IPS-20b (cell line): ENCODE data around the gene VIL1.

ENCODE experiments used
- H3K27ac ChIP-seq: one replicate; pipeline ENCODE4 v1.5.1; 2013; ENCODE audit warnings: low read length
- H3K27me3 ChIP-seq: 2 replicates; pipeline ENCODE4 v1.6.1; 2013; ENCODE audit warnings: mild to moderate bottlenecking, low read length, inconsistent platforms; ENCODE audit not compliant: insufficient read depth
- H3K36me3 ChIP-seq: 2 replicates; pipeline ENCODE4 v1.6.1; 2013; ENCODE audit warnings: low read depth, mild to moderate bottlenecking, inconsistent platforms, low read length, moderate library complexity; ENCODE audit not compliant: insufficient read depth
- H3K4me1 ChIP-seq: 2 replicates; pipeline ENCODE4 v1.6.1; 2013; ENCODE audit warnings: mild to moderate bottlenecking, control low read depth, inconsistent platforms, low read length, moderate library complexity; ENCODE audit not compliant: insufficient read depth
- H3K4me3 ChIP-seq: 2 replicates; pipeline ENCODE4 v1.5.1; 2013; ENCODE audit warnings: mild to moderate bottlenecking, low read length, inconsistent platforms
- H3K9ac ChIP-seq: 2 replicates; pipeline ENCODE4 v1.6.1; 2013; ENCODE audit warnings: low read depth, mild to moderate bottlenecking, inconsistent platforms, low read length, moderate library complexity
- H3K9me3 ChIP-seq: 2 replicates; pipeline ENCODE4 v1.6.1; 2013; ENCODE audit warnings: mild to moderate bottlenecking, low read depth, low read length, inconsistent platforms; ENCODE audit not compliant: insufficient read depth

VIL1 gene

GRCh38 chr2:218456849-218457248, 37.9 kb downstream of the VIL1 start:
- H3K9ac ChIP-seq = no peak overlapping the region
- no peaks in the 10 kb centered on the region; the same call in 1 of the 2 replicates for H3K4me1 ChIP-seq
- no peak overlapping the region for H3K4me3 ChIP-seq
- no peak overlapping the region for H3K27ac ChIP-seq
- no peaks in the 10 kb centered on the region for H3K9me3 ChIP-seq
- H3K36me3 ChIP-seq = peaks cover 69% of the 10 kb centered on the region
- no peaks in the 10 kb centered on the region for H3K27me3 ChIP-seq

- Histone ChIP-seq H3K36me3 (peaks cover 73% of the 10 kb centered on the region), H3K4me3 (no peak overlapping the region), H3K9me3 (no peaks in the 10 kb centered on the region), H3K27ac (no peak overlapping the region), H3K9ac (no peak overlapping the region), H3K4me1 (no peaks in the 10 kb centered on the region), H3K27me3 (no peaks in the 10 kb centered on the region)
These were observed 39.7 kb downstream of the VIL1 start for GRCh38 chr2:218458598-218458997.

- Histone ChIP-seq H3K9ac (no peak overlapping the region), H3K36me3 (peaks cover 62% of the 10 kb centered on the region), H3K4me3 (no peak overlapping the region), H3K27me3 (no peaks in the 10 kb centered on the region), H3K4me1 (no peaks in the 10 kb centered on the region), H3K27ac (no peak overlapping the region), H3K9me3 (no peaks in the 10 kb centered on the region)
These were observed 47.2 kb downstream of the VIL1 start for GRCh38 chr2:218465987-218466633.

GRCh38 chr2:218470448-218470847, 51.5 kb downstream of the VIL1 start:
- Histone ChIP-seq H3K36me3 (peaks cover 64% of the 10 kb centered on the region), H3K9me3 (no peaks in the 10 kb centered on the region), H3K27me3 (no peaks in the 10 kb centered on the region), H3K9ac (no peak overlapping the region), H3K4me1 (no peaks in the 10 kb centered on the region), H3K27ac (no peak overlapping the region), H3K4me3 (no peak overlapping the region)

- H3K27me3 ChIP-seq = no peaks in the 10 kb centered on the region
- H3K4me3 ChIP-seq = no peak overlapping the region
- no peaks in the 10 kb centered on the region for H3K4me1 ChIP-seq
- H3K9ac ChIP-seq = no peak overlapping the region
- H3K36me3 ChIP-seq = peaks cover 61% of the 10 kb centered on the region
- H3K27ac ChIP-seq = no peak overlapping the region
- H3K9me3 ChIP-seq = no peaks in the 10 kb centered on the region
These were observed 52.1 kb downstream of the VIL1 start for GRCh38 chr2:218471036-218471435.

- Histone ChIP-seq H3K9me3 (no peaks in the 10 kb centered on the region), H3K4me3 (no peak overlapping the region), H3K36me3 (peaks cover 65% of the 10 kb centered on the region), H3K9ac (no peak overlapping the region), H3K4me1 (no peaks in the 10 kb centered on the region), H3K27me3 (no peaks in the 10 kb centered on the region), H3K27ac (no peak overlapping the region)
These were observed 53.1 kb downstream of the VIL1 start for GRCh38 chr2:218471982-218472381.

- no peaks in the 10 kb centered on the region for H3K4me1 ChIP-seq
- no peak overlapping the region for H3K9ac ChIP-seq
- H3K9me3 ChIP-seq = no peaks in the 10 kb centered on the region
- no peak overlapping the region for H3K4me3 ChIP-seq
- H3K27ac ChIP-seq = no peak overlapping the region
- peaks cover 73% of the 10 kb centered on the region for H3K36me3 ChIP-seq
- H3K27me3 ChIP-seq = no peaks in the 10 kb centered on the region
These were observed 54.1 kb downstream of the VIL1 start for GRCh38 chr2:218472988-218473387.

GRCh38 chr2:218474527-218474926, 55.6 kb downstream of the VIL1 start:
- Histone ChIP-seq H3K36me3 (peaks cover 84% of the 10 kb centered on the region), H3K9ac (no peak overlapping the region)

GRCh38 chr2:218476676-218477075, 57.8 kb downstream of the VIL1 start:
- Histone ChIP-seq H3K36me3 (peaks cover 82% of the 10 kb centered on the region), H3K9me3 (no peaks in the 10 kb centered on the region), H3K4me1 (no peaks in the 10 kb centered on the region), H3K9ac (no peak overlapping the region), H3K27me3 (no peaks in the 10 kb centered on the region), H3K4me3 (no peak overlapping the region), H3K27ac (no peak overlapping the region)

More at GRCh38 chr2:218474527-218474926, 55.6 kb downstream of the VIL1 start:
- H3K4me3 ChIP-seq = no peak overlapping the region
- no peak overlapping the region for H3K27ac ChIP-seq
- H3K4me1 ChIP-seq = no peaks in the 10 kb centered on the region
- H3K9me3 ChIP-seq = no peaks in the 10 kb centered on the region
- no peaks in the 10 kb centered on the region for H3K27me3 ChIP-seq

GRCh38 chr2:218477247-218477646, 58.3 kb downstream of the VIL1 start:
- no peak overlapping the region for H3K4me3 ChIP-seq
- H3K36me3 ChIP-seq = peaks cover 82% of the 10 kb centered on the region
- no peaks in the 10 kb centered on the region for H3K9me3 ChIP-seq
- H3K27ac ChIP-seq = no peak overlapping the region
- H3K9ac ChIP-seq = no peak overlapping the region
- H3K27me3 ChIP-seq = no peaks in the 10 kb centered on the region
- H3K4me1 ChIP-seq = no peaks in the 10 kb centered on the region

- H3K36me3 ChIP-seq = peaks cover 82% of the 10 kb centered on the region
- H3K4me3 ChIP-seq = no peak overlapping the region
- H3K4me1 ChIP-seq = no peaks in the 10 kb centered on the region
- H3K9ac ChIP-seq = no peak overlapping the region
- no peak overlapping the region for H3K27ac ChIP-seq
- H3K27me3 ChIP-seq = no peaks in the 10 kb centered on the region
- H3K9me3 ChIP-seq = no peaks in the 10 kb centered on the region
These were observed 59.6 kb downstream of the VIL1 start for GRCh38 chr2:218478544-218478943.

GRCh38 chr2:218479595-218479994, 60.7 kb downstream of the VIL1 start:
- Histone ChIP-seq H3K36me3 (peaks cover 82% of the 10 kb centered on the region), H3K9me3 (no peaks in the 10 kb centered on the region), H3K27me3 (no peaks in the 10 kb centered on the region), H3K27ac (no peak overlapping the region), H3K4me3 (no peak overlapping the region), H3K9ac (no peak overlapping the region), H3K4me1 (no peaks in the 10 kb centered on the region)
